Natural killer cell (primary cell): ENCODE results near the gene MRGPRG. TPM values are rescaled to one million over a fixed set of nuclear protein-coding genes. Genes with fewer than 3 reads are reported as not detected.

Experiments
- ATAC-seq, 3 donors: fragments of 150-1000 bp in 2 of 3; fragments of 200-7000 bp in 1 of 3; cut with Tn5 transposase; 1 replicate in 1 of 3; 2 replicates in 2 of 3; pipeline ENCODE4 v1.10.0; 2021; ENCODE audit warnings: mild to moderate bottlenecking in 2 of 3, moderate library complexity in 2 of 3
- DNase-seq, 2 donors: peaks; one replicate each; pipeline versions ENCODE4 v3.0.0 to v3.0.0-alpha.2; 2013 to 2021; ENCODE audit warnings: mixed read lengths in 1 of 2
- H3K27ac ChIP-seq: one replicate; pipeline ENCODE4 v1.5.1; 2013; ENCODE audit warnings: mild to moderate bottlenecking, low read length
- H3K27me3 ChIP-seq: one replicate; pipeline ENCODE4 v1.6.1; 2013; ENCODE audit warnings: low read length; ENCODE audit not compliant: control insufficient read depth, insufficient read depth
- H3K36me3 ChIP-seq: one replicate; pipeline ENCODE4 v1.6.1; 2013; ENCODE audit warnings: low read length; ENCODE audit not compliant: control insufficient read depth, insufficient read depth
- H3K4me1 ChIP-seq: one replicate; pipeline ENCODE4 v1.6.1; 2013; ENCODE audit warnings: low read length; ENCODE audit not compliant: control insufficient read depth, insufficient read depth
- H3K4me3 ChIP-seq: one replicate; pipeline ENCODE4 v1.5.1; 2013; ENCODE audit warnings: low read length
- H3K9me3 ChIP-seq: one replicate; pipeline ENCODE4 v1.6.1; 2013; ENCODE audit warnings: low read length; ENCODE audit not compliant: control insufficient read depth, insufficient read depth
- H3K27ac Mint-ChIP-seq, 2 donors: one replicate each; pipeline ENCODE4 v1.8.0; 2022; ENCODE audit warnings: mild to moderate bottlenecking in 2 of 2, mixed read lengths in 2 of 2, moderate library complexity in 1 of 2
- H3K27me3 Mint-ChIP-seq, 2 donors: one replicate each; pipeline ENCODE4 v1.8.0; 2022; ENCODE audit warnings: low read depth in 2 of 2, mixed read lengths in 2 of 2
- H3K36me3 Mint-ChIP-seq: one replicate; pipeline ENCODE4 v1.8.0; 2022; ENCODE audit warnings: mixed read lengths
- H3K4me1 Mint-ChIP-seq, 2 donors: one replicate each; pipeline ENCODE4 v1.8.0; 2022; ENCODE audit warnings: mixed read lengths in 2 of 2
- H3K4me3 Mint-ChIP-seq: one replicate; pipeline ENCODE4 v1.8.0; 2022; ENCODE audit warnings: mild to moderate bottlenecking, moderate library complexity, mixed read lengths
- H3K9me3 Mint-ChIP-seq, 2 donors: one replicate each; pipeline ENCODE4 v1.8.0; 2022; ENCODE audit warnings: mixed read lengths in 2 of 2
- WGBS: methylation state at CpG from one replicate; pipeline ENCODE4 v1.1.7; 2013; ENCODE audit warnings: missing lambda C conversion rate; ENCODE audit not compliant: insufficient coverage; 5-methylcytosine and 5-hydroxymethylcytosine counted together
- intact Hi-C: fragments of 100-400 bp; cut with micrococcal nuclease; formaldehyde crosslinking; loops from one replicate; pipeline ENCODE4 v1.14.2; 2022
- total RNA-seq, 4 donors: library from RNA; stranded (reverse); fragments of 120-200 nt in 1 of 4; gene quantifications; one replicate each; pipeline versions ENCODE4 v1.2.3 to v1.2.4, GENCODE V29; 2013 to 2022
- TF ChIP-seq, protein P1 (sequence below): fragments of 200-600 bp; IDR thresholded peaks from one replicate; pipeline ENCODE4 v1.8.0; 2022; ENCODE audit warnings: antibody characterized with exemption

MRGPRG gene
- total RNA-seq, 3 donors from 2014 or later (not counting 1 experiment from before 2014, with no cell fraction given): not detected

DNA sequence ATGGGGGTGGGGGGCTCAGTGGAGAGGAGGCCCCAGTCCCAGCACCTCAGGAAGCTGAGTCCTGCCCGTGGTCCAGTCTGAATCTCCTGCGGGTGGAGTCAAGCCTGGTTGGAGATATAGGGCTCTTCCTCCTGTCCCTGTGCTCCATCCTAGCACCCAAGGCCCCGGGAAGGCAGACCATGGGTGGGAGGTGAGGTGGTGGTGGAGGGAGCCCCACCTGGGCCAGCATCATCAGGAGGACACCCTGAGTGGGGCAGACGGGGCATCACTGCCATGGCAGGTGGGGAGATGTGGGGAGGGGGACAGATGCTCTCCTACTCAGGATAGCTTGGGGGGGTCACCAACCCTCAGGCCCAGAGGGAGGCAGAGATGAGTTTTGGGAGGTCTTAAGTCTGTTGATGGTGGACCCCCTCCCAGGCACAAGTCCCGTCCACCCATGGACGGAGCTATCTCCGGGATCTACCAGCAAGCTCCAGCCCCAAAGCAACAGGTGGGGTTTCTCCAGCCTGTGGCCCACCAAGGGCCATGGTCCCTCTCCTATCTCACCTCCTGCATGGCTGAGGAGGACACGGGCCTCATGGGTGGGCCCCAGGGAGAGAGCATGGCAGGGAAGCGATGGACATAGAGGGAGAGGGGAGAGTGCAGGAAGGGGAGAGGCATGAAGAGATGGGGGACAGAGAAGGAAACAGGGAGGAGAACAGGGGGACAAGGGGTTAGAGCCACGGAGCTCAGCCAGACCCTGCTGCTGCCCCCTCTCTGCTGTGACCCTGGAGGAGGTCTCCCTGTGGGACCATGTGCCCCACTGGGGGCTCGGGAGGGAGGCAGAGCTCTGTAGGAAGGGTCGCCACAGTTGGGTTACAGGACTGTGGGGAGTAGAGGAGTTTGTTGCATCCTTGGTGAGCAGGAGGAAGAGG lies 12.3 kb upstream of the MRGPRG start:
- DNase-seq (no peak), ATAC-seq (no peak)
- H3K27ac ChIP-seq: no peak overlapping the region
- Mint-ChIP-seq H3K27ac (no peak overlapping the region), H3K36me3 (no peaks in the 10 kb centered on the region), H3K27me3 (peaks cover 15 to 17% of the 10 kb centered on the region in 2 donors), H3K9me3 (no peaks in the 10 kb centered on the region), H3K4me3 (no peak overlapping the region), H3K4me1 (no peaks in the 10 kb centered on the region)
- no peaks in the 10 kb centered on the region for H3K9me3 ChIP-seq
- no peaks in the 10 kb centered on the region for H3K36me3 ChIP-seq
- intact Hi-C loops: no loop called here
- H3K27me3 ChIP-seq: no peaks in the 10 kb centered on the region
- H3K4me3 ChIP-seq: no peak overlapping the region
- peaks cover under 1% of the 10 kb centered on the region for H3K4me1 ChIP-seq
- 86% methylated on average over 11 of the region's 12 CpGs for WGBS
- TF ChIP-seq, protein P1, sequence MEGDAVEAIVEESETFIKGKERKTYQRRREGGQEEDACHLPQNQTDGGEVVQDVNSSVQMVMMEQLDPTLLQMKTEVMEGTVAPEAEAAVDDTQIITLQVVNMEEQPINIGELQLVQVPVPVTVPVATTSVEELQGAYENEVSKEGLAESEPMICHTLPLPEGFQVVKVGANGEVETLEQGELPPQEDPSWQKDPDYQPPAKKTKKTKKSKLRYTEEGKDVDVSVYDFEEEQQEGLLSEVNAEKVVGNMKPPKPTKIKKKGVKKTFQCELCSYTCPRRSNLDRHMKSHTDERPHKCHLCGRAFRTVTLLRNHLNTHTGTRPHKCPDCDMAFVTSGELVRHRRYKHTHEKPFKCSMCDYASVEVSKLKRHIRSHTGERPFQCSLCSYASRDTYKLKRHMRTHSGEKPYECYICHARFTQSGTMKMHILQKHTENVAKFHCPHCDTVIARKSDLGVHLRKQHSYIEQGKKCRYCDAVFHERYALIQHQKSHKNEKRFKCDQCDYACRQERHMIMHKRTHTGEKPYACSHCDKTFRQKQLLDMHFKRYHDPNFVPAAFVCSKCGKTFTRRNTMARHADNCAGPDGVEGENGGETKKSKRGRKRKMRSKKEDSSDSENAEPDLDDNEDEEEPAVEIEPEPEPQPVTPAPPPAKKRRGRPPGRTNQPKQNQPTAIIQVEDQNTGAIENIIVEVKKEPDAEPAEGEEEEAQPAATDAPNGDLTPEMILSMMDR: no peak

- no peak for ATAC-seq
- intact Hi-C loops: no loop called here
- peaks cover 9 to 13% of the 10 kb centered on the region in 2 donors for H3K27me3 Mint-ChIP-seq
- Histone ChIP-seq H3K4me3 (no peak overlapping the region), H3K9me3 (no peaks in the 10 kb centered on the region), H3K36me3 (no peaks in the 10 kb centered on the region), H3K4me1 (peaks cover 3% of the 10 kb centered on the region), H3K27ac (no peak overlapping the region), H3K27me3 (no peaks in the 10 kb centered on the region)
- no peaks in the 10 kb centered on the region for H3K36me3 Mint-ChIP-seq
- no peak for DNase-seq
- no peak overlapping the region for H3K27ac Mint-ChIP-seq
- WGBS: 81% methylated on average over 21 of the region's 21 CpGs
- H3K9me3 Mint-ChIP-seq: no peaks in the 10 kb centered on the region
- no peak overlapping the region for H3K4me3 Mint-ChIP-seq
- no peaks in the 10 kb centered on the region for H3K4me1 Mint-ChIP-seq
- TF ChIP-seq, protein P1: no peak
Observed at GRCh38 chr11:3229673-3230630, 11.3 kb upstream of the MRGPRG start.

DNA sequence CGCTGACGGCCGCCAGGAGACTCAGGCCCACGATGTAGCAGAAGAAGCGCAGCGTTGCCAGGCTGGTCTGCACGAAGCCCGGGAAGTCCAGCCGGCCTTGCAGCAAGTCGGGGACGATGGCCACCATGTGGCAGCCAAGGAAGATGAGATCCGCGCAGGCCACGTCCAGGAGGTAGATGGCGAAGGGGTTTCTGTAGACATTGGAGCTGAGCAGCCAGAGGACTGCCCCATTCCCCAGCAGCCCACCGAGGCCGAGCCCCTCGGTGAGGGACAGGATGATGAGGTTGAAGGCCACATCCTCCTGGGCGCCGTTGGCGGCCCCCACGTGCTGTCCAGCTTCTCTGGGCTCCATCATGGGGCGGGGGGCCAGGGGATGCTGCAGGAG lies 9.8 kb upstream of the MRGPRG start:
- no peaks in the 10 kb centered on the region for H3K27me3 ChIP-seq
- H3K27ac ChIP-seq: no peak overlapping the region
- no peaks in the 10 kb centered on the region for H3K36me3 ChIP-seq
- peaks cover 0 to 8% of the 10 kb centered on the region in 2 donors for H3K27me3 Mint-ChIP-seq
- H3K36me3 Mint-ChIP-seq: no peaks in the 10 kb centered on the region
- H3K4me3 ChIP-seq: no peak overlapping the region
- intact Hi-C loops: no loop called here
- H3K27ac Mint-ChIP-seq: no peak overlapping the region
- no peak overlapping the region for H3K4me3 Mint-ChIP-seq
- TF ChIP-seq, protein P1: no peak
- peaks cover 0 to 1% of the 10 kb centered on the region in 2 donors for H3K4me1 Mint-ChIP-seq
- peaks cover 3% of the 10 kb centered on the region for H3K4me1 ChIP-seq
- WGBS: 86% methylated on average over 23 of the region's 23 CpGs
- ATAC-seq (no peak), DNase-seq (no peak)
- H3K9me3 ChIP-seq: no peaks in the 10 kb centered on the region
- H3K9me3 Mint-ChIP-seq: no peaks in the 10 kb centered on the region
